HCT116 (cell line): Measurements from ENCODE around the gene CAMK1D. TPM values are rescaled to one million over a fixed set of nuclear protein-coding genes. Genes with fewer than 3 reads are reported as not detected.

Experiments used
- ATAC-seq: fragments of 200-7000 bp; cut with Tn5 transposase; 2 replicates; pipeline ENCODE4 v1.9.1; 2020; ENCODE audit warnings: mild to moderate bottlenecking, moderate library complexity
- BruUV-seq: library from RNA; stranded (reverse); fragments of 400-500 nt; replicated peaks from 2 replicates; lab custom pipeline; 2021; lab: Mats Ljungman, UMichigan
- CTCF ChIA-PET: fragments of 300-600 bp; sonication (Branson Sonifier 250); formaldehyde crosslinking; loops from one replicate; lab custom pipeline; 2021; ENCODE audit warnings: antibody characterized with exemption; lab: Charles Lee
- POLR2A ChIA-PET: fragments of 300-600, 350-600 bp; sonication (Branson Sonifier 250); formaldehyde crosslinking; loops from one replicate; lab custom pipeline; 2021; ENCODE audit warnings: antibody characterized with exemption; lab: Charles Lee
- RAD21 ChIA-PET, 2 experiments: fragments of 300-600 bp; sonication (Branson Sonifier 250); formaldehyde crosslinking; loops; one replicate each; lab custom pipeline; 2023; ENCODE audit warnings: low total read pairs in 2 of 2; ENCODE audit not compliant: uncharacterized antibody in 2 of 2, unreplicated experiment in 2 of 2, low non-redundant PET in 1 of 2; lab: Charles Lee
- DNase-seq: peaks from one replicate; pipeline ENCODE4 v3.0.0-alpha.2; 2010; ENCODE audit warnings: low read depth, low spot score
- H2AFZ ChIP-seq: fragments of 200-600 bp; shearing (Covaris generic), sonication (generic); 2 replicates; pipeline ENCODE4 v1.6.1; 2017; ENCODE audit warnings: low read depth, mixed run types, mixed read lengths, antibody characterized with exemption, low read length; ENCODE audit not compliant: poor library complexity, severe bottlenecking
- H3K27ac ChIP-seq: 2 replicates; pipeline ENCODE4 v1.5.1; 2012; ENCODE audit warnings: low read depth, low read length
- H3K27me3 ChIP-seq: fragments of 200-600 bp; sonication (generic); 2 replicates; pipeline ENCODE4 v1.6.1; 2016; ENCODE audit warnings: mixed run types, low read length, mixed read lengths; ENCODE audit not compliant: insufficient read depth
- H3K36me3 ChIP-seq, 2 experiments: fragments of 200-500 bp in 1 of 2; fragments of 200-600 bp in 1 of 2; sonication (Bioruptor generic) in 1 of 2; sonication (generic) in 1 of 2; 2 replicates each; pipeline versions ENCODE4 v1.5.1 to v1.6.1; 2014 to 2016; ENCODE audit warnings: low read length in 2 of 2, inconsistent platforms in 1 of 2, mixed read lengths in 1 of 2, mixed run types in 1 of 2; ENCODE audit not compliant: insufficient read depth in 2 of 2, control insufficient read depth in 1 of 2
- H3K4me1 ChIP-seq, 2 experiments: fragments of 200-600 bp in 1 of 2; sonication (generic) in 1 of 2; 2 replicates each; pipeline versions ENCODE4 v1.5.1 to v1.6.1; 2012 to 2017; ENCODE audit warnings: low read length in 2 of 2, inconsistent platforms in 1 of 2, mild to moderate bottlenecking in 1 of 2, mixed read lengths in 1 of 2, mixed run types in 1 of 2, moderate library complexity in 1 of 2; ENCODE audit not compliant: insufficient read depth in 2 of 2, control insufficient read depth in 1 of 2
- H3K4me2 ChIP-seq: fragments of 200-600 bp; sonication (generic); 2 replicates; pipeline ENCODE4 v1.6.1; 2017; ENCODE audit warnings: mixed run types, low read length, mixed read lengths
- H3K4me3 ChIP-seq, 2 experiments: fragments of 200-600 bp in 1 of 2; sonication (generic) in 1 of 2; replicated peaks in 1 of 2; 2 replicates each; pipeline ENCODE4 v1.5.1; 2011 to 2016; ENCODE audit warnings: low read length in 2 of 2, control low read depth in 1 of 2, low read depth in 1 of 2, mild to moderate bottlenecking in 1 of 2, mixed read lengths in 1 of 2, mixed run types in 1 of 2
- H3K79me2 ChIP-seq: fragments of 200-600 bp; sonication (generic); 2 replicates; pipeline ENCODE4 v1.6.1; 2017; ENCODE audit warnings: mild to moderate bottlenecking, mixed run types, low read length, moderate library complexity, mixed read lengths; ENCODE audit not compliant: insufficient read depth
- H3K9ac ChIP-seq: fragments of 200-600 bp; sonication (generic); 2 replicates; pipeline ENCODE4 v1.6.1; 2016; ENCODE audit warnings: low read length, mixed read lengths
- H3K9me2 ChIP-seq: fragments of 200-600 bp; sonication (generic), shearing (Covaris generic); 2 replicates; pipeline ENCODE4 v1.6.1; 2017; ENCODE audit warnings: mixed run types, mild to moderate bottlenecking, moderate library complexity; ENCODE audit not compliant: insufficient read depth
- H3K9me3 ChIP-seq, 2 experiments: fragments of 200-500 bp in 1 of 2; fragments of 200-600 bp in 1 of 2; sonication (Bioruptor generic) in 1 of 2; sonication (generic) in 1 of 2; 2 replicates each; pipeline ENCODE4 v1.6.1; 2014 to 2017; ENCODE audit warnings: low read length in 2 of 2, mixed read lengths in 2 of 2, inconsistent platforms in 1 of 2, low read depth in 1 of 2, mild to moderate bottlenecking in 1 of 2, mixed run types in 1 of 2, moderate library complexity in 1 of 2; ENCODE audit not compliant: control insufficient read depth in 1 of 2, insufficient read depth in 1 of 2
- H4K20me1 ChIP-seq: fragments of 200-600 bp; sonication (generic), shearing (Covaris generic); 2 replicates; pipeline ENCODE4 v1.6.1; 2017; ENCODE audit warnings: mixed run types, mild to moderate bottlenecking, moderate library complexity; ENCODE audit not compliant: insufficient read depth
- CEBPB ChIP-seq: IDR thresholded peaks from 2 replicates; pipeline ENCODE4 v1.6.1; 2012; ENCODE audit warnings: low read depth
- EZH2 ChIP-seq: fragments of 200-600 bp; sonication (generic); IDR thresholded peaks from 2 replicates; pipeline ENCODE4 v1.6.1; 2017; ENCODE audit warnings: antibody characterized with exemption, mixed run types
- EZH2phosphoT487 ChIP-seq: fragments of 200-600 bp; IDR thresholded peaks from 2 replicates; pipeline ENCODE4 v1.6.1; 2018; ENCODE audit warnings: antibody characterized with exemption, borderline replicate concordance
- FOSL1 ChIP-seq: IDR thresholded peaks from 2 replicates; pipeline ENCODE4 v1.6.1; 2012; ENCODE audit warnings: low read depth
- MAX ChIP-seq: IDR thresholded peaks from 2 replicates; pipeline ENCODE4 v1.6.1; 2012
- POLR2A ChIP-seq: IDR thresholded peaks from 2 replicates; pipeline ENCODE4 v1.7.0; 2011; ENCODE audit warnings: borderline replicate concordance; ENCODE audit not compliant: insufficient read depth, insufficient read length; ENCODE audit errors: extremely low read depth
- POLR2AphosphoS5 ChIP-seq: IDR thresholded peaks from 2 replicates; pipeline ENCODE4 v1.6.1; 2011; ENCODE audit warnings: mild to moderate bottlenecking, low read depth, low read length, moderate library complexity
- RAD21 ChIP-seq: IDR thresholded peaks from 2 replicates; pipeline ENCODE4 v1.6.1; 2012; ENCODE audit warnings: low read depth, mild to moderate bottlenecking
- SIN3A ChIP-seq: IDR thresholded peaks from 2 replicates; pipeline ENCODE4 v1.6.1; 2012; ENCODE audit warnings: low read depth
- SP1 ChIP-seq: IDR thresholded peaks from 2 replicates; pipeline ENCODE4 v1.6.1; 2012; ENCODE audit warnings: low read depth
- TCF7L2 ChIP-seq: IDR thresholded peaks from 2 replicates; pipeline ENCODE4 v1.7.0; 2011; ENCODE audit warnings: borderline replicate concordance, inconsistent platforms; ENCODE audit not compliant: insufficient read depth, insufficient read length; ENCODE audit errors: extremely low read depth
- YY1 ChIP-seq: IDR thresholded peaks from 2 replicates; pipeline ENCODE4 v1.6.1; 2011; ENCODE audit warnings: low read length, low read depth, moderate library complexity, mild to moderate bottlenecking; ENCODE audit not compliant: insufficient replicate concordance; ENCODE audit errors: extremely low read depth
- ZBTB33 ChIP-seq: IDR thresholded peaks from 2 replicates; pipeline ENCODE4 v1.6.1; 2011; ENCODE audit warnings: mild to moderate bottlenecking, low read length, moderate library complexity; ENCODE audit not compliant: insufficient replicate concordance; ENCODE audit errors: extremely low read depth
- ZFX ChIP-seq: fragments of 450-650 bp; IDR thresholded peaks from 2 replicates; pipeline ENCODE4 v1.6.1; 2017
- ZNF274 ChIP-seq: fragments of 200-500 bp; sonication (Bioruptor generic); IDR thresholded peaks from 2 replicates; pipeline ENCODE4 v1.6.1; 2014; ENCODE audit warnings: mild to moderate bottlenecking, low read depth, low read length, inconsistent platforms
- intact Hi-C: fragments of 100-400 bp; cut with micrococcal nuclease; formaldehyde crosslinking; loops from 2 replicates; pipeline ENCODE4 v1.10.0; 2022
- total RNA-seq: library from RNA; stranded (reverse); gene quantifications from one replicate; pipeline ENCODE4 v1.2.1, GENCODE V29; 2021; ENCODE audit not compliant: unreplicated experiment
- TF ChIP-seq, protein P1 (sequence below), 3 experiments: fragments of 200-600 bp in 1 of 3; sonication (generic) in 1 of 3; IDR thresholded peaks in 2 of 3; conservative IDR thresholded peaks in 1 of 3; 2 replicates each; pipeline ENCODE4 v1.5.1; 2012 to 2017; ENCODE audit warnings: low read depth in 2 of 3, low read length in 2 of 3, antibody characterized with exemption in 1 of 3, borderline replicate concordance in 1 of 3, control low read depth in 1 of 3, mild to moderate bottlenecking in 1 of 3, mixed read lengths in 1 of 3, mixed run types in 1 of 3, moderate library complexity in 1 of 3; ENCODE audit not compliant: insufficient read depth in 1 of 3
- TF ChIP-seq, protein P2 (sequence below): IDR thresholded peaks from 2 replicates; pipeline ENCODE4 v1.6.1; 2012; ENCODE audit warnings: low read depth
- TF ChIP-seq, protein P3 (sequence below): IDR thresholded peaks from 2 replicates; pipeline ENCODE4 v1.6.1; 2012

CAMK1D gene
- total RNA-seq, 1 experiment from 2014 or later = 9.6 TPM

DNA sequence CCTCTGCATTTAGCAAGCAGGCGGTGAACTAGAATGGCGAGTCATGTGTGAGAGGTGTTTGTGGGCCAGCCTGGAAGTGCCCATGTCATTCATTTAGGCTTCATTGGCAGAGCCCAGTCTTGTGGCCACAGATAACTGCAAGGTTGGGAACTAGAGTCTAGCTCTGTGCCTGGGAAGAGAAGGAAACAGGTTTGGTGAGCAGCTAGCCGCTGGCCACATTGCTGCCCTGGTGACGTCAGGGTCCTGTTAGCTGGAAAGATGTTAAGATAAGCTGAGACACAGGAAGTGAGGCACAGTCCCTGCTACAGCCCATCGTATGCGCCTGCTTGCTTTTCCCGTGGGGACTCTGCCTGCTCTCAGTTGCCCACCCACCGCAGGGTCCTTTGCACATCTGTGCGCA, 185.5 kb downstream of the CAMK1D start:
- no peaks in the 10 kb centered on the region for H3K9me2 ChIP-seq
- no peak overlapping the region for H3K4me3 ChIP-seq
- ChIA-PET RAD21 (no interaction called here), POLR2A (no interaction called here), CTCF (no interaction called here)
- H3K9me3 ChIP-seq = no peaks in the 10 kb centered on the region
- intact Hi-C loops = no loop called here
- H3K36me3 ChIP-seq = no peaks in the 10 kb centered on the region
- no peak overlapping the region for H2AFZ ChIP-seq
- no peaks in the 10 kb centered on the region for H3K27me3 ChIP-seq
- ATAC-seq = no peak
- H3K4me1 ChIP-seq = no peaks in the 10 kb centered on the region; a peak in 1 of 4 replicates
- H3K79me2 ChIP-seq = no peaks in the 10 kb centered on the region
- H3K4me2 ChIP-seq = no peak overlapping the region
- no peak for DNase-seq
- no peak overlapping the region for H3K9ac ChIP-seq
- no peak overlapping the region for H3K27ac ChIP-seq
- no peaks in the 10 kb centered on the region for H4K20me1 ChIP-seq
- no TSS peak for BruUV-seq
- TF ChIP-seq, protein P1, sequence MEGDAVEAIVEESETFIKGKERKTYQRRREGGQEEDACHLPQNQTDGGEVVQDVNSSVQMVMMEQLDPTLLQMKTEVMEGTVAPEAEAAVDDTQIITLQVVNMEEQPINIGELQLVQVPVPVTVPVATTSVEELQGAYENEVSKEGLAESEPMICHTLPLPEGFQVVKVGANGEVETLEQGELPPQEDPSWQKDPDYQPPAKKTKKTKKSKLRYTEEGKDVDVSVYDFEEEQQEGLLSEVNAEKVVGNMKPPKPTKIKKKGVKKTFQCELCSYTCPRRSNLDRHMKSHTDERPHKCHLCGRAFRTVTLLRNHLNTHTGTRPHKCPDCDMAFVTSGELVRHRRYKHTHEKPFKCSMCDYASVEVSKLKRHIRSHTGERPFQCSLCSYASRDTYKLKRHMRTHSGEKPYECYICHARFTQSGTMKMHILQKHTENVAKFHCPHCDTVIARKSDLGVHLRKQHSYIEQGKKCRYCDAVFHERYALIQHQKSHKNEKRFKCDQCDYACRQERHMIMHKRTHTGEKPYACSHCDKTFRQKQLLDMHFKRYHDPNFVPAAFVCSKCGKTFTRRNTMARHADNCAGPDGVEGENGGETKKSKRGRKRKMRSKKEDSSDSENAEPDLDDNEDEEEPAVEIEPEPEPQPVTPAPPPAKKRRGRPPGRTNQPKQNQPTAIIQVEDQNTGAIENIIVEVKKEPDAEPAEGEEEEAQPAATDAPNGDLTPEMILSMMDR (IDR thresholded peaks at IDR 0.05 in 2 of 3, conservative IDR thresholded peaks at IDR 0.05 in 1 of 3; ENCODE audit: borderline replicate concordance in 1 of 3, insufficient read depth in 1 of 3, low read depth in 2 of 3, low read length in 2 of 3) = no peak
- TF ChIP-seq YY1 = no peak
- TF ChIP-seq POLR2AphosphoS5 = no peak
- no peak for TF ChIP-seq MAX
- no peak for TF ChIP-seq ZBTB33
- TF ChIP-seq RAD21 = no peak
- TF ChIP-seq SP1 = no peak
- TF ChIP-seq FOSL1 = no peak
- TF ChIP-seq, protein P2, sequence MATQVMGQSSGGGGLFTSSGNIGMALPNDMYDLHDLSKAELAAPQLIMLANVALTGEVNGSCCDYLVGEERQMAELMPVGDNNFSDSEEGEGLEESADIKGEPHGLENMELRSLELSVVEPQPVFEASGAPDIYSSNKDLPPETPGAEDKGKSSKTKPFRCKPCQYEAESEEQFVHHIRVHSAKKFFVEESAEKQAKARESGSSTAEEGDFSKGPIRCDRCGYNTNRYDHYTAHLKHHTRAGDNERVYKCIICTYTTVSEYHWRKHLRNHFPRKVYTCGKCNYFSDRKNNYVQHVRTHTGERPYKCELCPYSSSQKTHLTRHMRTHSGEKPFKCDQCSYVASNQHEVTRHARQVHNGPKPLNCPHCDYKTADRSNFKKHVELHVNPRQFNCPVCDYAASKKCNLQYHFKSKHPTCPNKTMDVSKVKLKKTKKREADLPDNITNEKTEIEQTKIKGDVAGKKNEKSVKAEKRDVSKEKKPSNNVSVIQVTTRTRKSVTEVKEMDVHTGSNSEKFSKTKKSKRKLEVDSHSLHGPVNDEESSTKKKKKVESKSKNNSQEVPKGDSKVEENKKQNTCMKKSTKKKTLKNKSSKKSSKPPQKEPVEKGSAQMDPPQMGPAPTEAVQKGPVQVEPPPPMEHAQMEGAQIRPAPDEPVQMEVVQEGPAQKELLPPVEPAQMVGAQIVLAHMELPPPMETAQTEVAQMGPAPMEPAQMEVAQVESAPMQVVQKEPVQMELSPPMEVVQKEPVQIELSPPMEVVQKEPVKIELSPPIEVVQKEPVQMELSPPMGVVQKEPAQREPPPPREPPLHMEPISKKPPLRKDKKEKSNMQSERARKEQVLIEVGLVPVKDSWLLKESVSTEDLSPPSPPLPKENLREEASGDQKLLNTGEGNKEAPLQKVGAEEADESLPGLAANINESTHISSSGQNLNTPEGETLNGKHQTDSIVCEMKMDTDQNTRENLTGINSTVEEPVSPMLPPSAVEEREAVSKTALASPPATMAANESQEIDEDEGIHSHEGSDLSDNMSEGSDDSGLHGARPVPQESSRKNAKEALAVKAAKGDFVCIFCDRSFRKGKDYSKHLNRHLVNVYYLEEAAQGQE = no peak
- TF ChIP-seq POLR2A = no peak
- TF ChIP-seq EZH2phosphoT487 = no peak
- no peak for TF ChIP-seq ZNF274
- TF ChIP-seq, protein P3, sequence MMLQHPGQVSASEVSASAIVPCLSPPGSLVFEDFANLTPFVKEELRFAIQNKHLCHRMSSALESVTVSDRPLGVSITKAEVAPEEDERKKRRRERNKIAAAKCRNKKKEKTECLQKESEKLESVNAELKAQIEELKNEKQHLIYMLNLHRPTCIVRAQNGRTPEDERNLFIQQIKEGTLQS = no peak
- TF ChIP-seq ZFX = no peak
- no peak for TF ChIP-seq SIN3A
- TF ChIP-seq CEBPB = no peak
- TF ChIP-seq EZH2 = no peak
- no peak for TF ChIP-seq TCF7L2
